GM10847 (cell line): ENCODE results near the gene DPYD.

Source experiments
- POLR2A ChIP-seq: IDR thresholded peaks from 2 replicates; pipeline ENCODE4 v1.6.1; 2011; ENCODE audit not compliant: insufficient read length; ENCODE audit errors: extremely low read depth

The DPYD gene

DNA sequence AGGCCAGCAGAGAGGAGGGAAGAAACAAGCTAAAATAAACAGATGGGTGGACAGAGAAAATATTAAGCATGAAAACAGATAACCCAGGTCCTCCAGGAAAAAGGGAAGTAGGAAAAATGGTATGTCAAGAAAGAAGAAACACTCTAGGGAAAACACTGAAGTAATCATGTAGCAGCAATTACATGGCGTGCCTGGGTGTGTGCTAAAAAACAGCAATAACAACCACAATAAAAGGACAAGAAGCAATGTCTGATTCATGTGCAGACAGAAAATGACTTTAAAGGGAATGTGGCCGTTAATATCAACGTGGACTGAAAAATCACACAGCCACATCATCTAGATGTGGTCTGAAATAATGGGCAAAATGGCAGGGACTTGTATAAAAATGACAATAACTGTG, 829.6 kb downstream of the DPYD start:
- no peak for TF ChIP-seq POLR2A

DNA sequence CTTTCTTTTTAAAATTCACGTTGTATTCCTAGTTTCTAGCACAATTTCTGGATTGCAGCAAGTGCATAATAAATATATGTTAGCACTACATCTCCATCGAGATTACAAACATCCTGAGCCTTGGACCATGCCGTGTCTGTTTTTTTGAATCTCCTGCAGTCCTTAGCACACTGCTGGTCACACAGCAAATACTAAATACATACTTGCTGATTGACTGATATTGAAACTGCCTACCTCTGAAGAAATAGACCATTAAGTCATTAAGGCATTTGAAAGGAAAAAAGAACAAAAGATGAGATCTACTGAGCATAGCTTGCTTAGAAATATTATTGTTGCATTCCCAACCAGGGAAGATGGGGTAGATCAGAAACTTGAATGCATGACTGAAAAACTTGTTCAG, 830.1 kb downstream of the DPYD start:
- TF ChIP-seq POLR2A, result no peak

DNA sequence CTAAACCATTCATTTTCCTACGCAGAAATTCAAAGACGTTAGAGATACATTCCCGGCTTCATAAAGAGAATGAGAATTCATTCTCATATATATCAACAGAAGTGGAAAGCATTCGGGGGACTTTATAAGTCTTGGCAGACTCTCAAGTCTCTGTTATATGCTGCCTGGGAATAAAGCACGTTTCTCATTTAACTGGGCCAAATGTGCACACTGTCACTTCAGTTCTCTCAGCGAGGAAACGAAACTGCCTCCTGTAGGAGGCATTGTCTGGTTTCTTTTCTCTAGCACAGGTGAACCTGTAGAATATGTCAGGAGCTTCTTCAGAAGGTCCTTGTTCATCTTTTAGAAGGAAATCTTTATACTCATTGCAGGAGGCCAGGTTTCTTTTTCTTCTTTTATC, 831.7 kb downstream of the DPYD start:
- no peak for TF ChIP-seq POLR2A

DNA sequence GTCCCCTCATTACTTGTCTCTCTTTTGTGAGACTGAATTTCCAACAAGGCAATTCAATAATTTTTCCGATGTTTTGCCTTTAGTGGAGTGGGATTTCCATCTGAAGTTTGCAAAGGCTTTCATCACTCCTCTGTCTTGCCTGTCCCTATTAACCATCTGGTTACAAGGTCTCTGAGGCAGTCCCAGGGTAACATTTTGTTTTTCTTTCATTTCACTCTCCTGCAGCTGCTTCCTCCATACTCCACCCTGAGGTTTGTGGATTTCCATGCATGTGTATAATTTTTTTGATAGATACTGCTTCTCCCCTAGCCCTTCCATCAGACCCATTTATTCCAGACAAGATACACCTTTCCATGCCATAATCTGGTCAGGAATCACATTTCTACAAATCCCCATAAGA, 832.4 kb downstream of the DPYD start:
- no peak for TF ChIP-seq POLR2A

DNA sequence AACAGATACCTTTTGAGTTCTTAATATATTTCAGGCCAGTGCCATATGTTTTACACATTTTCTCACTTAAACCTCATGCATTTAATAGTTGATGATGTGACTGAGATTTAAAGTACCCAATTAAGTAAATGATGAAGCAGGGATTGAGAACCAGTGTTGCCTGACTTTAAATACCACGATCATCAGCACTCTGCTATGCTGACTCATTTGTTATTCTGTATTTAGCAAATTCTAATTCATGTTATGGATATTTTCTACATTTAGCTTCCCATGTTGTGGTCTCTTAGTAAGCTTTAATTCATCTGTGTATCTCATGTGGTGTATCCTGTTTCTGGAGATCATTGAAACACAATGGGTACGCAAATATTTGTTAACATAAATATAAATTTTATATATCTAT, 836.3 kb downstream of the DPYD start:
- TF ChIP-seq POLR2A, result no peak

DNA sequence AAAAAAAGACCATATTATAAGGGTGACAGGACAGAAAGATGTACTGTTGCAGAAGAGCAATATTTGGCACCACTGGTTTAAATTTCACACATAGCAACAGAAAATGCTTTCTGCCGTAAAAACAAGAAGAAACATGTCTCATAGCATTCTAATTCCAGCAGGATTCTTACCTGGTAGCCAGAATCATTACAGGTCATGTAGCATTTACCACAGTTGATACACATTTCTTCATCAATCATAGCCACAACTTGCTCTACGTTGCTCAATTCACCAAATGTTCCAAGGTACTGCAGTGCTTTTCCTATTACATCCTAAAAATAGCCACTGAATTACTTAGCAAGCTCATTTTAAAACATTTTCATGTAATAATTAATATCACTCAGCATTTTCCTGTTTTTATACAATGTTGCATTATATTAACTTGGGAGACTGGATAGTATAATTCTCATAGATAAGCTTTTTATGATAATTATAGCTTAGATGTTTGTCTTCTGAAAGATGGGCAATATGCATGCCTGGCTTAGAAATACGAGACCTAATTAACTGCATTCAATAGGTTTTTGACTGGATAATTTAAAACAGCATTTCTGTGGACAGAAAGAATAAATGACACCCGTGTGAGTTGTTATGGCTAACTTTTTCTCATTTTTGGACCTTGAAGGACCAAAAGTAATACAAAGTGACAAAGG, 838.5 kb downstream of the DPYD start:
- no peak for TF ChIP-seq POLR2A

DNA sequence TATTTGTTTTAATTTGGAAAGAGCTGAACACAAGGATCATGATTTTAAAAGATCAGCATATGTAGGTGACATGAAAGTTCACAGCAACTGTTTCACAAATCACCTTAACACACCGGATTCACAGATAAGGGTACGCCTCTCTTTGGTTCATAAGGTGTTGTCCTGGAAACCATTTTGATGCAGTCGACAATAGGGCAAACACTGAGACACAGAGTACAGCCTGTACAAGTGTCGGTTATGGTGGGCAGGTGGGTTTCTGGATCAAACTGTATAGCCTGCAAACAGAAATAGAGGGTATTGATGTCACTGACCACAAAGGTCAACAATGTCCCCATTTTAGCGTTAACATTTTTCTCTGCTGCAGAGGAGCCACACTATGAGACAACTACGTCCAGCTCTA, 842.0 kb downstream of the DPYD start:
- TF ChIP-seq POLR2A, result no peak

DNA sequence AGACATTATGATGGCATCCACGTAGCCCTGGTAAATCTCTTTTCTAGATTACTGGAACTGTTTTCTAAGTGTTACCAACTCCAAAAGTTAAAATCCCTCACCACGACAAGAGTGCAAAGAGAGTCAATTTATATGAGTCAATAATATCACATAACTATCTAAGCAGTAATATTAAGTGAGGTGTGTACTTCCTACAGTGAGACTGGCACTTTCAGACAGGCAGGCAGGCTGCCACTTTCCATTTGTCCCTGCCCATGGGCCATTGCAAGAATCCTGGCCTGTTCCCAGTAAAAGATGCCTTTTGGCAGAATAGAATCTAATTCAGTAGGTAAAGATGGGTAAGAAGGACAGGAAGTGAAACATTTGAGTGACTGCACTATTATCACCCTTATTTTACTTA, 843.6 kb downstream of the DPYD start:
- no peak for TF ChIP-seq POLR2A

DNA sequence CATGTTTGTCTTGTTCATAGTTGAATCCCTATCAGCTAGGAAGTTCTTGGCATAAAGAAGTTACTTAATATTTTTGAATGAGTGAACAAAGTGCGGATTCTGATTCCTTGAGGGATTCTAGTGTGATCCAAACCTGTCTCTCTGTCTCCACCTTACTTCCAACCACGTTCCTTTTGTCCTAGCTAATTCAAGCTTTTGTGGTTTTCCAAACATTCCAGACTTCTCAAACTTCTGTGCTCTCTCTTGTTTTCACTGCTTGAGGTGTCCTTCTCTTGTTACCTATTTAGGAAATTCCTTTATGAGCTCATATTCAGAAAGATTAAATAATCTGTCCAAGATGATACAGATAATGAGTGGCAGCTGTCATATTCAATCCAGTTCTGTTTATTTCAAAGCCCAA, 846.1 kb downstream of the DPYD start:
- TF ChIP-seq POLR2A, result no peak

DNA sequence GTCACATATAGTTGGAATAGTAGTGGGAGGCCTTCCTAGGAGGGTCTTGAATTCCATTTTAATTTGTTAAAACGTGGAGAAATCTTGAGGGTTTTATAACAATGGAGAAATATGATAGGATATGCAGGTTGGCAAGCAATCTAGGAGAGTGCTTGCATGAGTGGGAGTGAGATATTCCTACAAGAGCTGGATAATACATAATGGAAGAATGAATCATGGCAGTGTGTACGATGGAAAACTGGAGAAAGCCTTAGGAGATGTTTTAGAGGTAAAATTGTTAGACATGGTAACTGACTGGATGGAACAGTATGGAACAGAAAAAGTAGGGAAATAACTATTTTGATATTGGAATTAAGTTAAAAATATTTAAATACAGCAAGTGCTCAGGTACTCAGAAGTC, 846.9 kb downstream of the DPYD start:
- TF ChIP-seq POLR2A, result no peak

DNA sequence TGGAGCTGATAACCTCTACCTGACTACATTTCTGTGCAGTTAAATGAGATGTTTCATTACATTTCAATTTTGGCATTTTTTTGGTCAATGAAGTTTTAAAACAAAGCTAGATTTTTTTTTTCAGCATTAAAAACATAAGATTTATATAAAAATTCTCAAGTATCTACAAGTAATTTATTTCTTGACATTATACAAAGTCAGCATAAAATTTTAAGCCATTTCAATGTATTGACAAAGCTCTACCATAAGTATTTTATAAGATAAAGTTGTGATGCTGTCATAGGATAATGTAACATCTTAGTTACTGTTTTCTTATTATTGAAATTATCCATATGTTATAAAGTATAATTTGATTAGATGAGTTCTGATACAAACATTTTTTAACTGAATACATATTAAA, 847.7 kb downstream of the DPYD start:
- no peak for TF ChIP-seq POLR2A

DNA sequence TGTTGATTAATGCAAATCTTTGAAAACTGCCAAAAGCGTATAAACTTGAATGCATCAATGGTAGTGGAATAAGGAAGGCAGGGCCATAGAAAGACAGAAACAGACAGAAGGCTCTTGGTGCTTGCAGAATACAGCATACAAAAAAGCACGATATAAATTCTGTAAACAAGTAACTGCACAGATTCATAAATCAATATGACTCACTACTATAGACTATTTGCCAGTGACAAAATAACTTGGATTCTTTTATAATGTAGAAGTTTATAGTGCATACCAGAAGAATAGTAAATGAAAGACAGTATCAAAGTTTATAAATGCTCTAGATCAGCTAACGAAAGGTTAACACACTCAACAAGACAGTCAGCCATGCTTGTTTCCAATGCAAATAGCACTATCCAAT, 849.7 kb downstream of the DPYD start:
- TF ChIP-seq POLR2A, result no peak

DNA sequence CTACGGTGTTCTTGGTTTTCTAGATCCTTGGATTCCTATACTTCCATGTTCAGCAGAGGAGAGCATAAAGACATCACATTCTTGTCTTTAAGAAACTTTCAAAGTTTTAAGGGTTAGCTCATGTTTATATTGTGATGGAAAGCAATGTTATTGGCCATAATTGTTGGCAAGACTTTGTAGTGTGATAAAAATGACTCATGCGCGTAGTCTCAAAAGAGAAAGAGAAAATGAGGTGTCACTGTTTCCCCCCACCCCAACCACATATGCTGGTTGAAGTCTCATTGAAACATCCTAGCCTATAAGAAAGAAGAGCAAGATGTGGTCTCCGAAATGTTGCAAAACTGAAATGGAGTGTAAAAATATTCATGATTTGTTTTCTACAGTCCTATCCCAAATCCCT, 850.5 kb downstream of the DPYD start:
- no peak for TF ChIP-seq POLR2A

DNA sequence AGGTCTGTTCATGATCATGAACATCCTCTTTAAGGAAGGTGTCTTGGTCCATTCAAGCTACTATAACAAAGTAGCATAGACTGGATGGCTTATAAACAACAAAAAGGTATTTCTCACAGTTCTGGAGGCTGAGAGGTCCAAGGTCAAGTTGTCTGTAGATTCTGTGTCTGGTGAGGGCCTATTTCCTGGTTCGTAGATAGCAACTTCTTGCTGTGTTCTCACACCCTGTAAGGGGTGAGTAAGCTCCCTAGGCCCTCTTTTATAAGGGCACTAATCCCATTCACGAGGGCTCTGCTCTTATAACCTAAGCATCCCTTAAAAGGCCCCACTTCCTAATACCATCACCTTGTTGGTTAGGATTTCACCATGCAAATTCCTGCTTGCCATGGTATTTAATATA, 851.5 kb downstream of the DPYD start:
- TF ChIP-seq POLR2A, result no peak

DNA sequence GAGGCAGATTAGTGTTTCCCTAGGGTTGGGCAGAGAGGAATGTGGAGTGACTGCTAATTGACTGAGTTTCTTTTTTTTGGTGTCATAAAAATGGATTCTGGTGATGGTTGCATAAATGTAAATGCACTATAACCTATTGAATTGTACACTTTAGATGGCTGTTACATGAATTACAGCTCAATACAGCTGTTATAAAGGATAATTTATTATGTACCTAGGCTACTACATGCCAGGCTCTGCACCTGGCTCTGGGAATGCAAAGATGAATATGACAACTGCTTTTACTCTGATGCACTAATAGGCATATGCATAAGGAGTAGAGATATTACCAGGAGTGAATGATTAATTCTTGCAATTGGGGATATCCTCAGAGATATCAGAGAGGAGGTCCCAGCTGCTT, 854.0 kb downstream of the DPYD start:
- no peak for TF ChIP-seq POLR2A

DNA sequence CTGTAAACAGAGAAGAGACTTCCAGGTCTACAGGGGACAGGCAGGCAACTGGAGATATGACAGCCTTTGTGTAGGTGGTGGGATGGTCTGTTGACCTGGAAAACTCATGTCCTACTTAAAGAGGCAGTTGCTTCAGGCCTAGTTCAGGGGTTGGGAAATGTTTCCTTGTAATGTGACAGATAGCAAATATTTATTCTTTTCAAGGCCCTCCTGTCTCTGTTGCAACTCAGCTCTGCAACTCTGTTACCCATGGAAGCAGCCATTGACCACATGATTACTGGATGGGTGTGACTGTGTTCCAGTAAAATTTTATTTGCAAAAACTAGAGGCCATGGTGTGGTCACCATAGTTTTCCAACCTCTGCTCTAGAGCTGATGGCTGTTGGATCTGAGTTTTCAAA, 857.3 kb downstream of the DPYD start:
- TF ChIP-seq POLR2A, result no peak

DNA sequence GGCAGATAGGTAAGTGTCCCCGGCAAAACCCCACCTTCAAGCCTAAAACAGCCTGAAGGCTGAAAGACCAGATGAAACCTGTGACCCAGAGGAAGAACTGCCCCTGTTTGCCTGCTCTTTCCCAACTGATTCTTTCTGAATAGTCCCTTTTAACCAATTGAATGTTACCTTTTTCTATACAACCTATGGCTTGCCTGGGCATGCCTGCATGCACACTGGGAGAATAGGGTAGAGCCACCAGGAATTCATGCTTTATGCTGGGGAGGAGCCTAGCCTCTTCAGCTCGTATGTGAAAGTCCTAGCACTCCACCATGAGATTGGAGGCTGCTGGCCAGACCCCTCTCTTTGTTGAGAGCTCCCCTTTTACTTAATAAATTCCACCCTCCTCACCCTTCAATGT, 859.2 kb downstream of the DPYD start:
- TF ChIP-seq POLR2A, result no peak

DNA sequence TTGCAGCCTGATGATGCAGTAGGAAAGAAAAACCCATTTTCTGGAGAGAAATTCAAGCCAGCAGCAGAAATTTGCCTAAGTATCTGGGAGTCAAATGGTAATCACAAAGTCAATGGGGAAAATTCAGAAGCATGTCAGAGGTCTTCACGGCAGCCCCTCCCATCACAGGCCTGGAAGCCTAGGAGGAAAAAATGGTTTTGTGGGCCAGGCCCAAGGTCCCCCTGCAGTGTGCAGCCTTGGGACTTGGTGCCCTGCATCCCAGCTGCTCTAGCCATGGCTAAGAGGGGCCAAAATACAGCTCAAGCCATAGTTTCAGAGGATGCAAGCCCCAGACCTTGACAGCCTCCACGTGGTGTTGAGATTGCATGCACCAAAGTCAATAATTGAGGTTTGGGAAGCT, 864.4 kb downstream of the DPYD start:
- no peak for TF ChIP-seq POLR2A
